GDM1 (cell line): Measurements from ENCODE around the gene MSI2.
A peak's percentile ranks its signal among the peaks of the same experiment; 100 is the strongest.
"Not testable (repeated sequence)": the region's sequence is repeated elsewhere in the genome, so short reads cannot be mapped to it uniquely, and the experiment has no call there.

Experiments
- DNase-seq: peaks from one replicate; lab custom pipeline; 2025; lab: John Stamatoyannopoulos, UW

Gene MSI2

GRCh38 chr17:57255776-57256681 is at the start of gene MSI2:
MSI2 (plus strand) TSS chr17:57256523; CDS start chr17:57256743, 220 bp downstream.
- peak; percentile 83 for DNase-seq

GRCh38 chr17:57206928-57207327 is 49.4 kb upstream of the MSI2 start:
- no peak for DNase-seq

GRCh38 chr17:57207396-57207795 is 48.9 kb upstream of the MSI2 start:
- DNase-seq: no peak

- no peak for DNase-seq
Observed at GRCh38 chr17:57210224-57210553, 46.1 kb upstream of the MSI2 start.

GRCh38 chr17:57210972-57211411 is 45.3 kb upstream of the MSI2 start:
- no peak for DNase-seq

- no peak for DNase-seq
Observed at GRCh38 chr17:57211543-57211942, 44.8 kb upstream of the MSI2 start.

GRCh38 chr17:57213180-57213825 is 43.0 kb upstream of the MSI2 start:
- no peak for DNase-seq

- DNase-seq: no peak
Observed at GRCh38 chr17:57215317-57215716, 41.0 kb upstream of the MSI2 start.

- no peak for DNase-seq
Observed at GRCh38 chr17:57221366-57222350, 34.7 kb upstream of the MSI2 start.

GRCh38 chr17:57222422-57222821 is 33.9 kb upstream of the MSI2 start:
- DNase-seq: not testable (repeated sequence)

- no peak for DNase-seq
Observed at GRCh38 chr17:57225127-57225526, 31.2 kb upstream of the MSI2 start.

GRCh38 chr17:57226793-57227192 is 29.5 kb upstream of the MSI2 start:
- DNase-seq: no peak

GRCh38 chr17:57228911-57229310 is 27.4 kb upstream of the MSI2 start:
- DNase-seq: no peak

- no peak for DNase-seq
Observed at GRCh38 chr17:57234061-57234738, 22.1 kb upstream of the MSI2 start.

GRCh38 chr17:57234739-57235092 is 21.6 kb upstream of the MSI2 start:
- DNase-seq: no peak

- DNase-seq: no peak
Observed at GRCh38 chr17:57235124-57235523, 21.2 kb upstream of the MSI2 start.

GRCh38 chr17:57236686-57237299 is 19.5 kb upstream of the MSI2 start:
- DNase-seq: no peak

- no peak for DNase-seq
Observed at GRCh38 chr17:57240648-57241047, 15.7 kb upstream of the MSI2 start.

GRCh38 chr17:57242148-57242547 is 14.2 kb upstream of the MSI2 start:
- DNase-seq: no peak

- DNase-seq: peak; percentile 67
Observed at GRCh38 chr17:57243171-57243622, 13.1 kb upstream of the MSI2 start.

- no peak for DNase-seq
Observed at GRCh38 chr17:57245786-57246185, 10.5 kb upstream of the MSI2 start.
